Upper lobe of left lung (tissue), 4 donors: Measurements from ENCODE around the gene PIK3R2.

Experiments
- CTCF ChIP-seq, 6 experiments: fragments of 450-650 bp in 4 of 6; fragments of 200-600 bp in 2 of 6; sonication (generic) in 2 of 6; IDR thresholded peaks; one replicate each; pipeline ENCODE4 v1.5.1; 2016 to 2019; ENCODE audit warnings: antibody characterized with exemption in 6 of 6
- EP300 ChIP-seq, 4 donors: sonication (generic); formaldehyde crosslinking; IDR thresholded peaks; one replicate each; pipeline ENCODE4 v1.5.1; 2017; ENCODE audit warnings: antibody characterized with exemption in 4 of 4, control low read depth in 2 of 4
- POLR2A ChIP-seq, 4 donors: fragments of 450-650 bp; IDR thresholded peaks; one replicate each; pipeline ENCODE4 v1.5.1; 2016 to 2017; ENCODE audit warnings: antibody characterized with exemption in 4 of 4, mild to moderate bottlenecking in 2 of 4

- peak in 1 of 6 experiments; percentile 3 for TF ChIP-seq CTCF (IDR thresholded peaks at IDR 0.05)
- TF ChIP-seq POLR2A (IDR thresholded peaks at IDR 0.05), result peak in 3 of 4 donors; percentile 36 to 83 (median 47)
- no peak for TF ChIP-seq EP300 (IDR thresholded peaks at IDR 0.05)
These were observed at the start of gene PIK3R2 for GRCh38 chr19:18152817-18153555.
